HepG2 (cell line): ENCODE results near the gene SCN7A. TPM values are rescaled to one million over a fixed set of nuclear protein-coding genes. Genes with fewer than 3 reads are reported as not detected.
A peak's percentile ranks its signal among the peaks of the same experiment; 100 is the strongest.

Experiments
- EP300 ChIP-seq, 3 experiments: sonication (generic) in 1 of 3; formaldehyde crosslinking in 1 of 3; IDR thresholded peaks; 2 replicates each; pipeline versions ENCODE4 v1.5.1 to v1.6.1; 2011 to 2020; ENCODE audit warnings: low read depth in 2 of 3, low read length in 2 of 3, borderline replicate concordance in 1 of 3, improper control_type of control experiment in 1 of 3, mild to moderate bottlenecking in 1 of 3, missing genetic modification reagents in 1 of 3, moderate library complexity in 1 of 3
- FOXA3 ChIP-seq: IDR thresholded peaks from 2 replicates; pipeline ENCODE4 v1.6.1; 2016; ENCODE audit warnings: missing genetic modification reagents, missing compliant biosample characterization
- HNF4A ChIP-seq: sonication (generic); formaldehyde crosslinking; IDR thresholded peaks from 2 replicates; pipeline ENCODE4 v1.4.0; 2020; ENCODE audit warnings: missing genetic modification reagents
- MBD4 ChIP-seq: IDR thresholded peaks from 2 replicates; pipeline ENCODE4 v1.6.1; 2012; ENCODE audit warnings: low read length, inconsistent platforms, borderline replicate concordance
- MED1 ChIP-seq: sonication (generic); formaldehyde crosslinking; IDR thresholded peaks from 2 replicates; pipeline ENCODE4 v1.4.0; 2020; ENCODE audit warnings: missing genetic modification reagents
- RARA ChIP-seq: IDR thresholded peaks from 2 replicates; pipeline ENCODE4 v1.6.1; 2016; ENCODE audit warnings: missing genetic modification reagents, missing compliant biosample characterization
- RBM39 ChIP-seq: fragments of 200-400 bp; formaldehyde crosslinking; IDR thresholded peaks from one replicate; pipeline ENCODE4 v1.6.1; 2018; ENCODE audit warnings: antibody characterized with exemption, mild to moderate bottlenecking, low read depth, low read length; ENCODE audit not compliant: poor library complexity, severe bottlenecking
- SOX13 ChIP-seq, 3 experiments: fragments of 450-650 bp in 1 of 3; sonication (generic) in 1 of 3; formaldehyde crosslinking in 1 of 3; IDR thresholded peaks in 2 of 3; conservative IDR thresholded peaks in 1 of 3; 2 replicates each; pipeline versions ENCODE4 v1.5.0 to v1.6.1; 2016 to 2020; ENCODE audit warnings: antibody characterized with exemption in 1 of 3, mild to moderate bottlenecking in 1 of 3, missing compliant biosample characterization in 1 of 3, missing genetic modification reagents in 1 of 3, moderate library complexity in 1 of 3
- SRF ChIP-seq: IDR thresholded peaks from 2 replicates; pipeline ENCODE4 v1.6.1; 2011; ENCODE audit warnings: mild to moderate bottlenecking, low read depth, low read length, moderate library complexity
- TAF15 ChIP-seq: fragments of 200-400 bp; formaldehyde crosslinking; IDR thresholded peaks from one replicate; pipeline ENCODE4 v1.6.1; 2018; ENCODE audit warnings: mild to moderate bottlenecking, low read depth, low read length; ENCODE audit not compliant: poor library complexity, severe bottlenecking
- ZEB1 ChIP-seq: IDR thresholded peaks from 2 replicates; pipeline ENCODE4 v1.6.1; 2012; ENCODE audit warnings: mild to moderate bottlenecking, low read depth, inconsistent platforms; ENCODE audit not compliant: insufficient replicate concordance
- ZNF414 ChIP-seq: sonication (generic); formaldehyde crosslinking; IDR thresholded peaks from 2 replicates; pipeline ENCODE4 v1.5.0; 2020; ENCODE audit warnings: missing genetic modification reagents
- ZNF709 ChIP-seq: sonication (generic); formaldehyde crosslinking; IDR thresholded peaks from 2 replicates; pipeline ENCODE4 v1.5.0; 2020; ENCODE audit warnings: mild to moderate bottlenecking, missing genetic modification reagents
- ZNF792 ChIP-seq: IDR thresholded peaks from 2 replicates; pipeline ENCODE4 v1.6.1; 2016
- polyA plus RNA-seq, 8 experiments: library from polyadenylated mRNA; depleted of rRNA in 3 of 8; stranded (reverse) in 7 of 8; unstranded in 1 of 8; fragments of >200 nt; fragmentation: Illumina TruSeq in 4 of 8; extraction: Trizol in 4 of 8; gene quantifications; 2 replicates each; pipeline versions ENCODE4 v1.2.1 to v1.2.3, GENCODE V29; 2011 to 2016; ENCODE audit warnings: low read depth in 4 of 8, missing spikeins in 1 of 8, mixed read lengths in 1 of 8; ENCODE audit not compliant: insufficient read depth in 1 of 8
- total RNA-seq, 5 experiments: library from RNA; depleted of rRNA; stranded (reverse); fragments of >200 nt; fragmentation: Illumina TruSeq; extraction: Trizol; gene quantifications; 2 replicates each; pipeline ENCODE4 v1.2.3, GENCODE V29; 2016; ENCODE audit warnings: low read depth in 1 of 5
- TF ChIP-seq, protein P1 (sequence below): sonication (generic); formaldehyde crosslinking; IDR thresholded peaks from 2 replicates; pipeline ENCODE4 v1.4.0; 2020; ENCODE audit warnings: mild to moderate bottlenecking, missing genetic modification reagents
- TF ChIP-seq, protein P2 (sequence below): sonication (generic); formaldehyde crosslinking; IDR thresholded peaks from 2 replicates; pipeline ENCODE4 v1.8.0; 2022; ENCODE audit warnings: mild to moderate bottlenecking, missing genetic modification reagents
- TF ChIP-seq, protein P3 (sequence below): sonication (generic); formaldehyde crosslinking; IDR thresholded peaks from 2 replicates; pipeline ENCODE4; 2020; ENCODE audit warnings: missing genetic modification reagents, mild to moderate bottlenecking, borderline replicate concordance
- TF ChIP-seq, protein P4 (sequence below): sonication (generic); formaldehyde crosslinking; IDR thresholded peaks from 2 replicates; pipeline ENCODE4 v1.4.0; 2020; ENCODE audit warnings: missing genetic modification reagents, borderline replicate concordance

The SCN7A gene
- total and polyA plus RNA-seq, 2 of the 13 experiments (the other 11 are each of a cell fraction or from before 2014, with no cell fraction given), result 0.01 TPM; not detected in 1

- TF ChIP-seq, protein P1, sequence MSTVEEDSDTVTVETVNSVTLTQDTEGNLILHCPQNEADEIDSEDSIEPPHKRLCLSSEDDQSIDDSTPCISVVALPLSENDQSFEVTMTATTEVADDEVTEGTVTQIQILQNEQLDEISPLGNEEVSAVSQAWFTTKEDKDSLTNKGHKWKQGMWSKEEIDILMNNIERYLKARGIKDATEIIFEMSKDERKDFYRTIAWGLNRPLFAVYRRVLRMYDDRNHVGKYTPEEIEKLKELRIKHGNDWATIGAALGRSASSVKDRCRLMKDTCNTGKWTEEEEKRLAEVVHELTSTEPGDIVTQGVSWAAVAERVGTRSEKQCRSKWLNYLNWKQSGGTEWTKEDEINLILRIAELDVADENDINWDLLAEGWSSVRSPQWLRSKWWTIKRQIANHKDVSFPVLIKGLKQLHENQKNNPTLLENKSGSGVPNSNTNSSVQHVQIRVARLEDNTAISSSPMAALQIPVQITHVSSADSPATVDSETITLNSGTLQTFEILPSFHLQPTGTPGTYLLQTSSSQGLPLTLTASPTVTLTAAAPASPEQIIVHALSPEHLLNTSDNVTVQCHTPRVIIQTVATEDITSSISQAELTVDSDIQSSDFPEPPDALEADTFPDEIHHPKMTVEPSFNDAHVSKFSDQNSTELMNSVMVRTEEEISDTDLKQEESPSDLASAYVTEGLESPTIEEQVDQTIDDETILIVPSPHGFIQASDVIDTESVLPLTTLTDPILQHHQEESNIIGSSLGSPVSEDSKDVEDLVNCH (CRISPR knock-in tag), result no peak
- TF ChIP-seq ZNF709 (no peak), EP300 (IDR thresholded peaks at IDR 0.05; ENCODE audit: low read depth in 2 of 2, low read length in 2 of 2) (peak in 1 of 2 experiments; percentile 40; a peak in 1 of 4 replicates), EP300 (CRISPR knock-in tag; IDR thresholded peaks at IDR 0.05; ENCODE audit: borderline replicate concordance) (no peak), MBD4 (no peak), HNF4A (CRISPR knock-in tag) (peak; percentile 30; the same call in 1 of the 2 replicates), SOX13 (IDR thresholded peaks at IDR 0.05) (no peak), SOX13 (CRISPR knock-in tag; conservative IDR thresholded peaks at IDR 0.05 in 1 of 2, IDR thresholded peaks at IDR 0.05 in 1 of 2) (peak in 1 of 2 experiments; percentile 63; a peak in 1 of 4 replicates), RARA (no peak), ZNF792 (no peak), SRF (no peak), ZEB1 (no peak), FOXA3 (0 out of 2 replicates have a peak, but pooled peaks have one; percentile 16), ZNF414 (no peak), RBM39 (no peak), TAF15 (no peak), MED1 (CRISPR knock-in tag) (peak; percentile 43; the same call in 1 of the 2 replicates)
- TF ChIP-seq, protein P2, sequence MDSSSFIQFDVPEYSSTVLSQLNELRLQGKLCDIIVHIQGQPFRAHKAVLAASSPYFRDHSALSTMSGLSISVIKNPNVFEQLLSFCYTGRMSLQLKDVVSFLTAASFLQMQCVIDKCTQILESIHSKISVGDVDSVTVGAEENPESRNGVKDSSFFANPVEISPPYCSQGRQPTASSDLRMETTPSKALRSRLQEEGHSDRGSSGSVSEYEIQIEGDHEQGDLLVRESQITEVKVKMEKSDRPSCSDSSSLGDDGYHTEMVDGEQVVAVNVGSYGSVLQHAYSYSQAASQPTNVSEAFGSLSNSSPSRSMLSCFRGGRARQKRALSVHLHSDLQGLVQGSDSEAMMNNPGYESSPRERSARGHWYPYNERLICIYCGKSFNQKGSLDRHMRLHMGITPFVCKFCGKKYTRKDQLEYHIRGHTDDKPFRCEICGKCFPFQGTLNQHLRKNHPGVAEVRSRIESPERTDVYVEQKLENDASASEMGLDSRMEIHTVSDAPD (CRISPR knock-in tag), result no peak
- TF ChIP-seq, protein P3, sequence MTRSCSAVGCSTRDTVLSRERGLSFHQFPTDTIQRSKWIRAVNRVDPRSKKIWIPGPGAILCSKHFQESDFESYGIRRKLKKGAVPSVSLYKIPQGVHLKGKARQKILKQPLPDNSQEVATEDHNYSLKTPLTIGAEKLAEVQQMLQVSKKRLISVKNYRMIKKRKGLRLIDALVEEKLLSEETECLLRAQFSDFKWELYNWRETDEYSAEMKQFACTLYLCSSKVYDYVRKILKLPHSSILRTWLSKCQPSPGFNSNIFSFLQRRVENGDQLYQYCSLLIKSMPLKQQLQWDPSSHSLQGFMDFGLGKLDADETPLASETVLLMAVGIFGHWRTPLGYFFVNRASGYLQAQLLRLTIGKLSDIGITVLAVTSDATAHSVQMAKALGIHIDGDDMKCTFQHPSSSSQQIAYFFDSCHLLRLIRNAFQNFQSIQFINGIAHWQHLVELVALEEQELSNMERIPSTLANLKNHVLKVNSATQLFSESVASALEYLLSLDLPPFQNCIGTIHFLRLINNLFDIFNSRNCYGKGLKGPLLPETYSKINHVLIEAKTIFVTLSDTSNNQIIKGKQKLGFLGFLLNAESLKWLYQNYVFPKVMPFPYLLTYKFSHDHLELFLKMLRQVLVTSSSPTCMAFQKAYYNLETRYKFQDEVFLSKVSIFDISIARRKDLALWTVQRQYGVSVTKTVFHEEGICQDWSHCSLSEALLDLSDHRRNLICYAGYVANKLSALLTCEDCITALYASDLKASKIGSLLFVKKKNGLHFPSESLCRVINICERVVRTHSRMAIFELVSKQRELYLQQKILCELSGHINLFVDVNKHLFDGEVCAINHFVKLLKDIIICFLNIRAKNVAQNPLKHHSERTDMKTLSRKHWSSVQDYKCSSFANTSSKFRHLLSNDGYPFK (CRISPR knock-in tag), result no peak
- TF ChIP-seq, protein P4, sequence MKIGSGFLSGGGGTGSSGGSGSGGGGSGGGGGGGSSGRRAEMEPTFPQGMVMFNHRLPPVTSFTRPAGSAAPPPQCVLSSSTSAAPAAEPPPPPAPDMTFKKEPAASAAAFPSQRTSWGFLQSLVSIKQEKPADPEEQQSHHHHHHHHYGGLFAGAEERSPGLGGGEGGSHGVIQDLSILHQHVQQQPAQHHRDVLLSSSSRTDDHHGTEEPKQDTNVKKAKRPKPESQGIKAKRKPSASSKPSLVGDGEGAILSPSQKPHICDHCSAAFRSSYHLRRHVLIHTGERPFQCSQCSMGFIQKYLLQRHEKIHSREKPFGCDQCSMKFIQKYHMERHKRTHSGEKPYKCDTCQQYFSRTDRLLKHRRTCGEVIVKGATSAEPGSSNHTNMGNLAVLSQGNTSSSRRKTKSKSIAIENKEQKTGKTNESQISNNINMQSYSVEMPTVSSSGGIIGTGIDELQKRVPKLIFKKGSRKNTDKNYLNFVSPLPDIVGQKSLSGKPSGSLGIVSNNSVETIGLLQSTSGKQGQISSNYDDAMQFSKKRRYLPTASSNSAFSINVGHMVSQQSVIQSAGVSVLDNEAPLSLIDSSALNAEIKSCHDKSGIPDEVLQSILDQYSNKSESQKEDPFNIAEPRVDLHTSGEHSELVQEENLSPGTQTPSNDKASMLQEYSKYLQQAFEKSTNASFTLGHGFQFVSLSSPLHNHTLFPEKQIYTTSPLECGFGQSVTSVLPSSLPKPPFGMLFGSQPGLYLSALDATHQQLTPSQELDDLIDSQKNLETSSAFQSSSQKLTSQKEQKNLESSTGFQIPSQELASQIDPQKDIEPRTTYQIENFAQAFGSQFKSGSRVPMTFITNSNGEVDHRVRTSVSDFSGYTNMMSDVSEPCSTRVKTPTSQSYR (CRISPR knock-in tag), result no peak
Measured at GRCh38 chr2:166433457-166433856, 60.6 kb downstream of the SCN7A start (continued).
